IMR-90 (cell line): ENCODE measurements around the gene RTN1. TPM values are rescaled to one million over a fixed set of nuclear protein-coding genes. Genes with fewer than 3 reads are reported as not detected.

ENCODE experiments used
- ATAC-seq: fragments of 200-7000 bp; cut with Tn5 transposase; 2 replicates; pipeline ENCODE4 v1.9.1; 2020; ENCODE audit warnings: low read depth, mild to moderate bottlenecking, moderate library complexity
- BruUV-seq: library from RNA; stranded (reverse); fragments of 400-500 nt; replicated peaks from 2 replicates; lab custom pipeline; 2021; lab: Mats Ljungman, UMichigan
- CTCF ChIA-PET: fragments of 300-600 bp; formaldehyde crosslinking; extraction: SDS; loops from one replicate; lab custom pipeline; 2021; ENCODE audit warnings: antibody characterized with exemption; lab: Yijun Ruan, JAX
- POLR2A ChIA-PET: fragments of 300-600 bp; sonication (Branson Sonifier 250); formaldehyde crosslinking; loops from one replicate; lab custom pipeline; 2022; ENCODE audit warnings: antibody characterized with exemption; ENCODE audit not compliant: unreplicated experiment; lab: Charles Lee
- DNase-seq: peaks from one replicate; pipeline ENCODE4 v3.0.0; 2013
- H2AFZ ChIP-seq: replicated peaks from 2 replicates; pipeline ENCODE3; 2013; ENCODE audit warnings: low read length, mild to moderate bottlenecking; ENCODE audit not compliant: poor library complexity
- H2AK5ac ChIP-seq: 2 replicates; pipeline ENCODE4 v1.6.1; 2013; ENCODE audit warnings: low read depth, low read length, inconsistent platforms
- H2AK9ac ChIP-seq: replicated peaks from 2 replicates; pipeline ENCODE3; 2013; ENCODE audit warnings: mild to moderate bottlenecking, low read depth, low read length, moderate library complexity; ENCODE audit not compliant: poor library complexity
- H2BK120ac ChIP-seq: 2 replicates; pipeline ENCODE4 v1.6.1; 2013; ENCODE audit warnings: low read depth, low read length, inconsistent platforms
- H2BK15ac ChIP-seq: 3 replicates; pipeline ENCODE4 v1.6.1; 2013; ENCODE audit warnings: low read depth, low read length, inconsistent platforms
- H2BK20ac ChIP-seq: 2 replicates; pipeline ENCODE4 v1.6.1; 2013; ENCODE audit warnings: low read depth, mild to moderate bottlenecking, inconsistent platforms, low read length, moderate library complexity
- H2BK5ac ChIP-seq: 2 replicates; pipeline ENCODE4 v1.6.1; 2013; ENCODE audit warnings: mild to moderate bottlenecking, low read depth, low read length, inconsistent platforms; ENCODE audit not compliant: poor library complexity, severe bottlenecking
- H3K14ac ChIP-seq: replicated peaks from 2 replicates; pipeline ENCODE4 v1.6.1; 2013; ENCODE audit warnings: low read depth, low read length, inconsistent platforms
- H3K18ac ChIP-seq: 2 replicates; pipeline ENCODE4 v1.6.1; 2013; ENCODE audit warnings: low read depth, low read length, control low read depth
- H3K23ac ChIP-seq: 2 replicates; pipeline ENCODE4 v1.6.1; 2013; ENCODE audit warnings: low read depth, low read length, inconsistent platforms
- H3K27ac ChIP-seq: 2 replicates; pipeline ENCODE4 v1.5.1; 2013; ENCODE audit warnings: mild to moderate bottlenecking, control low read depth, low read length; ENCODE audit not compliant: insufficient read depth
- H3K27me3 ChIP-seq: 2 replicates; pipeline ENCODE4 v1.6.1; 2013; ENCODE audit warnings: low read length; ENCODE audit not compliant: control insufficient read depth, insufficient read depth
- H3K36me3 ChIP-seq: 2 replicates; pipeline ENCODE4 v1.6.1; 2013; ENCODE audit warnings: low read length, mixed read lengths; ENCODE audit not compliant: control insufficient read depth, insufficient read depth
- H3K4ac ChIP-seq: 2 replicates; pipeline ENCODE4 v1.6.1; 2013; ENCODE audit warnings: low read depth, low read length, inconsistent platforms
- H3K4me1 ChIP-seq: 2 replicates; pipeline ENCODE4 v1.6.1; 2013; ENCODE audit warnings: low read length, mixed read lengths; ENCODE audit not compliant: control insufficient read depth, insufficient read depth
- H3K4me2 ChIP-seq: 2 replicates; pipeline ENCODE4 v1.6.1; 2013; ENCODE audit warnings: low read depth, mild to moderate bottlenecking, control low read depth, low read length, moderate library complexity
- H3K4me3 ChIP-seq: 2 replicates; pipeline ENCODE4 v1.5.1; 2013; ENCODE audit warnings: low read depth, mild to moderate bottlenecking, control low read depth, low read length, moderate library complexity; ENCODE audit not compliant: insufficient read depth
- H3K56ac ChIP-seq: 2 replicates; pipeline ENCODE4 v1.6.1; 2013; ENCODE audit warnings: low read length, inconsistent platforms; ENCODE audit not compliant: insufficient read depth; ENCODE audit errors: extremely low read depth
- H3K79me1 ChIP-seq, 2 experiments: 2 replicates each; pipeline ENCODE4 v1.6.1; 2013; ENCODE audit warnings: low read length in 2 of 2, inconsistent platforms in 1 of 2, low read depth in 1 of 2
- H3K9ac ChIP-seq: 2 replicates; pipeline ENCODE4 v1.6.1; 2013; ENCODE audit warnings: low read depth, low read length, control low read depth
- H3K9me1 ChIP-seq: 2 replicates; pipeline ENCODE4 v1.6.1; 2013; ENCODE audit warnings: low read length, inconsistent platforms; ENCODE audit not compliant: insufficient read depth
- H3K9me3 ChIP-seq: 2 replicates; pipeline ENCODE4 v1.6.1; 2013; ENCODE audit warnings: low read length; ENCODE audit not compliant: control insufficient read depth, insufficient read depth
- H4K20me1 ChIP-seq: 2 replicates; pipeline ENCODE4 v1.6.1; 2013; ENCODE audit warnings: low read length, inconsistent platforms; ENCODE audit not compliant: insufficient read depth
- H4K5ac ChIP-seq: 2 replicates; pipeline ENCODE4 v1.6.1; 2013; ENCODE audit warnings: mild to moderate bottlenecking, low read depth, low read length, control low read depth
- H4K8ac ChIP-seq, 2 experiments: 2 replicates each; pipeline ENCODE4 v1.6.1; 2013; ENCODE audit warnings: low read depth in 2 of 2, low read length in 2 of 2, control low read depth in 1 of 2, inconsistent platforms in 1 of 2
- H4K91ac ChIP-seq: 2 replicates; pipeline ENCODE4 v1.6.1; 2013; ENCODE audit warnings: low read depth, low read length, inconsistent platforms; ENCODE audit not compliant: insufficient read depth
- CHD1 ChIP-seq: IDR thresholded peaks from 2 replicates; pipeline ENCODE4 v1.6.1; 2012; ENCODE audit warnings: low read depth, low read length, improper control_type of control experiment
- POLR2A ChIP-seq: IDR thresholded peaks from 2 replicates; pipeline ENCODE4 v1.6.1; 2012; ENCODE audit warnings: mild to moderate bottlenecking, low read depth, low read length
- RAD21 ChIP-seq: IDR thresholded peaks from 2 replicates; pipeline ENCODE4 v1.6.1; 2012; ENCODE audit warnings: low read length, improper control_type of control experiment
- WGBS, 2 experiments: methylation state at CpG; one replicate each; pipeline versions ENCODE4 v1.1.5 to v1.1.7; 2013; ENCODE audit warnings: missing lambda C conversion rate in 2 of 2; ENCODE audit not compliant: insufficient read length in 1 of 2; ENCODE audit errors: extremely low coverage in 2 of 2; 5-methylcytosine and 5-hydroxymethylcytosine counted together
- dilution Hi-C: fragments of 300-500 bp; cut with HindIII; formaldehyde crosslinking; loops from one replicate; pipeline ENCODE4 v1.14.3; 2018; ENCODE audit warnings: low sequenced_read_pairs; ENCODE audit not compliant: unreplicated experiment
- in situ Hi-C: fragments of 300-500 bp; cut with MboI; formaldehyde crosslinking; loops from 3 replicates; pipeline ENCODE4 v1.14.3; 2019; ENCODE audit warnings: low sequenced_read_pairs, inconsistent platforms, mixed read lengths
- intact Hi-C: fragments of 100-400 bp; cut with micrococcal nuclease; formaldehyde crosslinking; loops from 2 replicates; pipeline ENCODE4 v1.10.0; 2022
- polyA plus RNA-seq, 3 experiments: library from polyadenylated mRNA; depleted of rRNA; stranded (reverse); fragments of >200 nt; gene quantifications; 2 replicates each; pipeline ENCODE4 v1.2.3, GENCODE V29; 2012; ENCODE audit warnings: low replicate concordance in 1 of 3
- total RNA-seq: library from RNA; depleted of rRNA; stranded (reverse); fragments of >200 nt; gene quantifications from 2 replicates; pipeline ENCODE4 v1.2.3, GENCODE V29; 2012

The RTN1 gene
- total and polyA plus RNA-seq, 2 of the 4 experiments (the other 2 are of a cell fraction): 0.18 to 0.46 TPM

DNA sequence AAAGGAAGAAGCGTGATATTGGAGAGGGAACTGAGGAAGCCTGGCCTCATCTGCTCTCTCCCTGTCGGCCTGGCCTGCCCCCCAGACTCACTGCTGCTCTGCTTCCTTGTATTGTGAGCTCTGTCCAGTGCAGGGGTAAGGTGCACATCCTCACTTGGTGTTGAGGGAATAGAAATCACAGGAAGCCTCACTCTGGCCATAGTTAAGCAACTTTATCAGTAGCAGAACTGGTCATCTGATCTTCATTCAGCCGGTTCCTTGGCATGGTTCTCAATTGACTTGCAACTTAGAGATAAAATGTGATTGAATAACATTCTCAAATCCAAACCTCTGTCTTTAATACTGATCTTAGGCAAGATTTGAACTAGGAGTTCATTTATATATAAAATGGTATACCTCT lies 282.5 kb downstream of the RTN1 start:
- no peak overlapping the region for H2BK15ac ChIP-seq
- H3K79me1 ChIP-seq: no peaks in the 10 kb centered on the region
- H3K27ac ChIP-seq: no peak overlapping the region
- H4K20me1 ChIP-seq: no peaks in the 10 kb centered on the region
- H3K9ac ChIP-seq: no peak overlapping the region
- H4K5ac ChIP-seq: no peak overlapping the region
- DNase-seq (no peak), ATAC-seq (no peak)
- H2AK9ac ChIP-seq: no peak overlapping the region
- no peak overlapping the region for H3K56ac ChIP-seq
- no peak overlapping the region for H3K4me3 ChIP-seq
- ChIA-PET CTCF (interaction anchor here (1.3 kb wide), 1 partner anchor 11 kb away, joined by 3 read pairs; no protein-coding TSS in a partner anchor), POLR2A (no interaction called here)
- intact Hi-C loops: no loop called here
- no peaks in the 10 kb centered on the region for H3K9me3 ChIP-seq
- H2AFZ ChIP-seq: no peak overlapping the region
- H3K27me3 ChIP-seq: 0 out of 2 replicates have a peak, but pooled peaks cover 2% of the 10 kb centered on the region
- H3K18ac ChIP-seq: no peak overlapping the region
- H3K4me2 ChIP-seq: no peak overlapping the region
- no peaks in the 10 kb centered on the region for H3K4me1 ChIP-seq
- in situ Hi-C loops: no loop called here
- dilution Hi-C loops: no loop called here
- no peak overlapping the region for H2BK20ac ChIP-seq
- H3K36me3 ChIP-seq: no peaks in the 10 kb centered on the region
- no TSS peak for BruUV-seq
- TF ChIP-seq RAD21: no peak
- TF ChIP-seq CHD1: no peak
- TF ChIP-seq POLR2A: no peak
- no peak overlapping the region for H3K23ac ChIP-seq
- H3K4ac ChIP-seq: no peak overlapping the region
- no peaks in the 10 kb centered on the region for H3K9me1 ChIP-seq
- H4K8ac ChIP-seq: no peak overlapping the region
- H3K14ac ChIP-seq: no peak overlapping the region
- no peak overlapping the region for H4K91ac ChIP-seq
- no peak overlapping the region for H2BK120ac ChIP-seq
- H2AK5ac ChIP-seq: no peak overlapping the region
- H2BK5ac ChIP-seq: no peak overlapping the region
- WGBS, 2 experiments: no CpG with 5 or more reads among the region's 3 CpGs
